EL (cell line): ENCODE results near the gene RIMS1.

Experiments used
- DNase-seq: peaks from one replicate; pipeline ENCODE4 v3.0.0-alpha.2; 2016

The RIMS1 gene, protein sequence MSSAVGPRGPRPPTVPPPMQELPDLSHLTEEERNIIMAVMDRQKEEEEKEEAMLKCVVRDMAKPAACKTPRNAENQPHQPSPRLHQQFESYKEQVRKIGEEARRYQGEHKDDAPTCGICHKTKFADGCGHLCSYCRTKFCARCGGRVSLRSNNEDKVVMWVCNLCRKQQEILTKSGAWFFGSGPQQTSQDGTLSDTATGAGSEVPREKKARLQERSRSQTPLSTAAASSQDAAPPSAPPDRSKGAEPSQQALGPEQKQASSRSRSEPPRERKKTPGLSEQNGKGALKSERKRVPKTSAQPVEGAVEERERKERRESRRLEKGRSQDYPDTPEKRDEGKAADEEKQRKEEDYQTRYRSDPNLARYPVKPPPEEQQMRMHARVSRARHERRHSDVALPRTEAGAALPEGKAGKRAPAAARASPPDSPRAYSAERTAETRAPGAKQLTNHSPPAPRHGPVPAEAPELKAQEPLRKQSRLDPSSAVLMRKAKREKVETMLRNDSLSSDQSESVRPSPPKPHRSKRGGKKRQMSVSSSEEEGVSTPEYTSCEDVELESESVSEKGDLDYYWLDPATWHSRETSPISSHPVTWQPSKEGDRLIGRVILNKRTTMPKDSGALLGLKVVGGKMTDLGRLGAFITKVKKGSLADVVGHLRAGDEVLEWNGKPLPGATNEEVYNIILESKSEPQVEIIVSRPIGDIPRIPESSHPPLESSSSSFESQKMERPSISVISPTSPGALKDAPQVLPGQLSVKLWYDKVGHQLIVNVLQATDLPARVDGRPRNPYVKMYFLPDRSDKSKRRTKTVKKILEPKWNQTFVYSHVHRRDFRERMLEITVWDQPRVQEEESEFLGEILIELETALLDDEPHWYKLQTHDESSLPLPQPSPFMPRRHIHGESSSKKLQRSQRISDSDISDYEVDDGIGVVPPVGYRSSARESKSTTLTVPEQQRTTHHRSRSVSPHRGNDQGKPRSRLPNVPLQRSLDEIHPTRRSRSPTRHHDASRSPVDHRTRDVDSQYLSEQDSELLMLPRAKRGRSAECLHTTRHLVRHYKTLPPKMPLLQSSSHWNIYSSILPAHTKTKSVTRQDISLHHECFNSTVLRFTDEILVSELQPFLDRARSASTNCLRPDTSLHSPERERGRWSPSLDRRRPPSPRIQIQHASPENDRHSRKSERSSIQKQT (N-terminal part only)

DNA sequence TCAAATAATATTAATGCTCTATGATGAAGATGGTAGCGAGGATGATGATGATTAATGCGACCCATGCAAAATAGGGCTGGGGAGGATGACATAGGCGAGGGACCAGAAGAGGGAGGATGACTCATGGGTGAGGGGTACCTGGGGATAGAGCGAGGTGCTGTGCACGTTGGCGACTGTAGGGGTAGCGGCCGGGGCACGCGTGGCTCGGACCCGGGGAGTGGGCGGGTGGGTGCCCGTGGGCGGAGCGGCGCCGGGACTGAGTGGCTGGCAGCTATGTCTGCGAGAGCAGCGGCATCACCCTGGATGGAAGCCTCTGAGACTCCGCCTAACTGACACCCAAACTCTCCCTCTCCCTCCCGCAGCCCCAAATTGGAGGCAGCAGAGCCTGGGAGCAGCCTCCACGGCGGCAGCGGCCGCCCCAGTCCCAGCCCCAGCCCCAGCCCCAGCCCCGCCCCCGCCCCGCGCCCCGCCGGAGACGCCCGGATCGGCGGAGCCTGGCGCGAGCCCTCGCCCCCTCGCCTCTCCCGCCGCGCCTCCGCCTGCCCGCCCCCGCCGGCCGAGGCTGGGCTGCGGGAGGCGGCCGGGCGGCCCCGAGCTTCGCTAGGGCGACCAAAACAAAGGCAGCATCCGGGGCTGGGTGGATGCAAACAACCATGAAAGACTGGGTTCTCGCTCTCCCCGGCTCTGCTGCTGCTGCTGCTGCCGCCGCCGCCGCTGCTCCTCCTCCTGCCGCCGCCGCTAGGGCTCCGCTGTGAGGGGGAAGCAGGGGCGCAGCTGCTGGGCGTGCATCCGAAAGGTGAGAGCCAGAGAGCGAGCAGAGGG lies at the start of gene RIMS1:
Gene RIMS1, plus strand, starts transcription at position 367 of the 822 bp plus-strand sequence. CDS start 474 bp downstream, outside the sequence.
- DNase-seq = peak; percentile 26

DNA sequence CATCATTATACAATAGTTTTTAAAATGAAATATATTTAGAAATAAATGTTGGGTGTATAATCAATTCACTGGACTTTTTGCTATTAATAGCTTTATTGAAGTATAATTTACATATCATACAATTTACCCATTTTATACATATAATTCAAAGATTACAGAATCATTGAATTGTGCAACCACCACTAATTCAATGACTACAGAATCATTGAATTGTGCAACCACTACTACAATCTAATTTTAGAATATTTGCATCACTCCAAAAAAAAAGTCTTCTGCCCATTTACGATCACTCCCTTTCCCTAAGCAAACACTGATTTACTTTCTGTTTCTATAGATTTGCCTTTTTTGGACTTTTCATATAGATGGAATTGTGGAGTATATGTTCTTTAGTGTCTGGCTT lies 35.1 kb upstream of the RIMS1 start:
- DNase-seq = no peak

DNA sequence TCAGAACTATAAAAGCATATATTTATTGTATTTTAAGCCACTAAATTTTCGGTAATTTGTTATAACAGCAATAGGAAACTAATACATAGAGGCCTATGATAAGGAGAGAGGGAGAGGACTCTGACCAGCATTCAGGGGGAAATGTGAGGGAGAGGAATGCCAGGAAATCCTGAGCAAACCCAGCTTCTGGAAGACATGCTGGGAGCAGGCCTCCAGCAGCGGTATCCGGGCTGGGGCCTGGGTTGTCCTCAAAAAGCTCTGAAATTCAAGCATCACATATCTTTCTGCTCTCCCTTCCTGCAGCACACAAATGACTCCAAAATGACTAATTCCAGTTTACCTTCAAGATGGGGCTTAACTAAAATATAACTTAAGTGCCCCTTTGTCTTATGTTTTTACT lies 33.4 kb upstream of the RIMS1 start:
- DNase-seq = no peak

DNA sequence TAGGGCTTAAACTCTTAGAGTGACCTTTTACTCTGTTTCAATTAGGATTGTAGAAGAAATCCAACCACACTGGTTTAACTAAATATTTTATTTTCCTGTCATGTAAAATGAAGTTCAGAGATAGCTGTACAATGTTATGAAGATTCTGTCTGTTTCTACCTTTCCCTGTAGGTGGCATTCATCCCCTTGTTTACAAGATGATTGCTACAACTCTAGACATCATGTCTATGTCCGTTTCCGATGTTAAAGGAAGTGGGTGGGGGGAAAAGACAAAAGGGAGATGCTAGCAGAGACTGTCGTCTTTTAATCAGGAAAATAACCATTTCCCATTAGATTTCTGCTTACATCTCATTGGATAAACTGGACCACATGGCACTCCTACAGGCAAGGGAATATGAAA lies 30.9 kb upstream of the RIMS1 start:
- no peak for DNase-seq

DNA sequence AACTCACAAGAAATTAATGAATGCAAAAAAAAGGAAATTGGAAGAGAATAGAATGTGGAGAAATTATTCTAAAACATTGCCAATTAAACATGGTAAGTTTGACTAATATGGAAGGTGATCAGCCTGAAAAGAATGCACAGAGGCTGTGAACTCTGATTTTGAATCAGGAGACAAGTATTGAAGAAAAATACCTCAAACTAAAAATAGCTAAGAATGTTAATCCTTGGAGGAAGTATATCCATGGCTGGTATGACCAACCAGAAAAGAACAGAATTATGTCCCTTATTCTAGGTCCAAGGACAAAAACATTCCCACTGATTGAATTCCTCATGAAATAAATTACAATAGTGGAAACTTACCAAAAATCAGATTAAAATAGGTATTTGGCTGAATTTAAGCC lies 7.3 kb upstream of the RIMS1 start:
- peak; percentile 19 for DNase-seq

DNA sequence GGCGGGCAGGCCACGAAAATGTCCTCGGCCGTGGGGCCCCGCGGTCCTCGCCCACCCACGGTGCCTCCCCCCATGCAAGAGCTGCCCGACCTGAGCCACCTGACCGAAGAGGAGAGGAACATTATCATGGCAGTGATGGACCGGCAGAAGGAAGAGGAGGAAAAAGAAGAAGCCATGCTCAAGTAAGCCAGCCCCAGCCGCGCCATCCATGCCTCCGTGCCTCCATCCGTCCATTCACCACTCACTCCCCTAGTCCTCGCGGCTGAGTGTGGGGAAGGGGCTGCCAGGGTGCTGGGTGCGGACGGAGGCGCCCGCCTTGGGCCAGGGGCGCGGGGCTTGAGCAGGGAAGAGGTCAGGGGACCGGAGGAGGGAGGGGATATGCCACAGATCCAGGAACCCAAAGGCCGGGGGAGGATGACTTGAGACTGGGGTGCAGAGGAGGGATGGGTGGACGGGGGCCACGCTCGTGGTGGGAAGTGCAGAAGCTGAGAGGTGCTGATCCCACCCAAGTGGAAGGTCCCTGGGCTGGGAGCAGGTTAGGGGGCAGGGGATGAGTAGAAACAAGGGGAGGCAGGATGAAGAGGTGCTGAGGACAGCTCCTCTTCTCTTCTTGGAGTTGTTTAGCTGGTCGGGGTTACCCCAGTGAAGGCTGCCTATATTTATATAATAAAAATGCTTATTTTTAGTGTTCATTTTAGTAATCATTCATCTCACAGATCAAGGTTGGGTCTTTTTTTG lies 825 bp downstream of the RIMS1 start:
- DNase-seq = no peak

DNA sequence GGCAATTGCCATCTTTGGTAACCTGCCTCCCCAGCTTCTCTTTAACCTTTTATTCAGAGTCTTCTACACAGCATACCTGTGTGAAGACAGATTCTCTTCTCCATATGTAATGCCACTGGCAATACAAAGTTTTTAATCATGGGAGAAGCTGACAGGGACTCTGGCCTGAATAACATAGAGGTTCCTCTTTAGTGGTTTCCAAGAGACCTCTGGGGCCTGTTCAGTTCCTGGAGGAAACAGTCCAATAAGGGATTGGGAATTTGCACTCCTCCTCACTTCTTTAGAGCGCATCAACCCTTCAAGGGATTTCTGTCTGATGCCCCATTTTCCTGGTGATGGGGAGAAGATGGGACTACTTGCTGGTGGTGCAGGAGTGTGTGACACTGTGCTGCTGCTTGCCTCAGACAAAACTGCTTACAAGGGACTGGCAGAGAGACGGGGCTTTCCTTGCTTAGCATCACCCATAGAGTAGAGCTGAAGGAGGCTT lies 1.4 kb downstream of the RIMS1 start:
- DNase-seq = no peak

DNA sequence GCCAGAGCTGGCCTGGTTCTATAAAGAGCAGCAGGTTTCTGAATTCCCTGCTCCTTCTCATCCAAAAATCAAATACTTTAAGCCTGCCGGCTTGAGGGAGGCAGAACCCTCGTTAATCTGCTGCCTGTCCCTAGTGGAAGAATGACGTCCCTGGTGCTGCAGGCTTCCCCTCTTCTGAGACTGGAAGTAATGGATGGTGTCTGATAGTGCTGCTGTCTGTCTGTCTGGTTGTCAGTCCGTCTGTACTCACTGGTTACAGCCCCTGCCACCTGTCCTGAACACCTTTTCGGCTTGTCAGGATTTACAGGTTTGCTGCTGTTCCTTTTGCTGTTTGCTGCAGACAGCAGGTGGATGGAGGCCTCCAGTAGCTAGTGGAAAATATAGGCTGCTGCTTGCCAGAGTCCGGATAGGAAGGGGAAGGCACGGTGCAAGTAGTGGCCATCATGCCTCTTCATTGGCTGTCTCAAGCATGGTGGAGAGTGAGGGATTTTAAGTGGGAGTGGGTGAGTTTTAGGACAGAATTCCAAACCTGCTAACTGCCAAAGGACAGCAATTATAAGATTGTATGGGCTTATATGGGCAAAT lies 2.5 kb downstream of the RIMS1 start:
- DNase-seq = no peak

DNA sequence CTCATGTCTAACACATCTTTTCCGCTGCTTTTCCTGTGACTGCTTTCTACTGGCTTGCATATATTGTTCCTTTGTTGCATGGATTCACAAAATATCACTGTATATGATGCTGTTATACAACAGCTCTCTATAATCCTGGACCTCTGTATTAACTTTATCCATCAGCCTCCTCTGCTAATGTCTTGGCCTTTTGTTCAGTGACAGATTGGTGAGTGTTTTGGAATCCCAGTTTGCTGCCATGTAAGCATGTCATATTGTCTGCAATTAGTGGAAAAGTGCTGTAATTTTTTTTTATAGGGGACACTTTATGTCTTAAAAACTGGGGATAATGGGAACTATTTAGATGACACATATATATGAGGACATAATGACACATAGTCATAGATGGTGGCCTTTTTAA lies 3.0 kb downstream of the RIMS1 start:
- DNase-seq = no peak

DNA sequence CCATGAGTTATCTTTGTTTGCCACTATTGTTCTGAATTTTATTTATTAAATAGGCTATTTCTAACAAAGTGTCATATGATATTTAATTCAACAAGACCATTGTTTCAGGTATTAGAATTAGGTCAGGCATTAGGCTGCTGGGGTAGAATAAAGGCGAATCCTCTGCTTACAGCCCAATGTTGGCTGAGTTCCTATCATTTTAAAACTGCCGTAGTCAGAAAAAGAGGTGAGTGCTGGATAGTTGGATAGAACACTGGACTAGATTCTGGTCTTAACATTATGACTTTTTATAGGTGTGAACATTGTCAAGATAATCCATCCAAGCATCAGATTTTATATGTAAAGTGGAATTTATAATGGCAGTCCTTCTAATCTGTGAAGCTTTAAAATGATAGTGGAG lies 6.3 kb downstream of the RIMS1 start:
- no peak for DNase-seq

DNA sequence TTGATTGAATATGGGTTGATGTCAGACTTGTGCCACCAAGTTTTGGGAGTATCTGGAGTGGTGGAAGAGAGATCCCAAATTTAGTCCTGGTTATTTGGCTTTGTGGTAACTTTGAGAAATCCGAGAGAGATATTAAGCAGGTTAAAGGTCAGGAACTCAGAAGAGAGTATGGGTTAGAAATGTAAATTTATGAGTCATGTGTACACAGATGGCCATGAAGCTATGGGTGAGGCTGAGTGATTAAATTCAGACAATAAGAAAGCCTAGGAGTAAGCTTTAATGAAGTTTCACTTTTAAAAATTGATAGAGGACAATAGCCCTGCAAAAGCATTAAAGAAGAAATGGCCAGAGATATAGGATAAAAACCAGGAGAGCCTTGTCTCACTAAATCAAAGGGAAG lies 14.3 kb downstream of the RIMS1 start:
- DNase-seq = no peak

DNA sequence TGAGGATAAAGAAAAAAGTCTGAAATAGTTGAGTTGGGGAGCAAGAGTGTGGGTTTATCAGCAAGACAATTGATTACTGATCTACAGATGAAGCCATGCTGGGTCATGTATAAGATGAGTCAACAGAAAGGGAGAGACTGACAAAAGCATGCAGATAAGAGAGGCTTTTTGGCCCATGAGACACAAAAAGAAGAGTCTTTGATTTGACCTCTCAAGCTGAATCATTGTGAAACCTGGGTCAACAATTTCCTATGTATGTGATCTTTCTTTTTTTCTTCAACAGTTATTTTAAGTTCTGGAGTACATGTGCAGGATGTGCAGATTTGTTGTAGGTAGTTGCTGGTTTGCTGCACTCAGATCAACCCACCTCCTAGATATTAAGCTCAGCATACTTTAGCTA lies 15.9 kb downstream of the RIMS1 start:
- no peak for DNase-seq

DNA sequence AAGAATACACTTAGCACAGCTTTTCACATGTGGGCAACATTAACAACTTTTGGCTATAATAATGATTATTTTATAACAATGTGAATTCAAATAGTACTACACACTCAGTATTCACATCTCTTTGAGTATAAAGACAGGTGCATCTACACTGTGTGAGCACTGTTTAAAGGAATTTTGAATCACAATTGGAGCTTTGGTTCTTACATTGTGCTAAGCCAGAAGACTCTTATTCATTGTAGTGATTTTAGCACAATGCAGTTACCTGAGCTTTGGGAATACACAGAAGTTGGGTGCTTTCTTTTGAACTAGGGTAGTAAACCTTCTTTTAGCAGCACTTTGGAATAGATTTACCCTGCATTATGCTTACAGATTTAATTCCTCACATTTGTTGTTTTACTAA lies 20.5 kb downstream of the RIMS1 start:
- no peak for DNase-seq

DNA sequence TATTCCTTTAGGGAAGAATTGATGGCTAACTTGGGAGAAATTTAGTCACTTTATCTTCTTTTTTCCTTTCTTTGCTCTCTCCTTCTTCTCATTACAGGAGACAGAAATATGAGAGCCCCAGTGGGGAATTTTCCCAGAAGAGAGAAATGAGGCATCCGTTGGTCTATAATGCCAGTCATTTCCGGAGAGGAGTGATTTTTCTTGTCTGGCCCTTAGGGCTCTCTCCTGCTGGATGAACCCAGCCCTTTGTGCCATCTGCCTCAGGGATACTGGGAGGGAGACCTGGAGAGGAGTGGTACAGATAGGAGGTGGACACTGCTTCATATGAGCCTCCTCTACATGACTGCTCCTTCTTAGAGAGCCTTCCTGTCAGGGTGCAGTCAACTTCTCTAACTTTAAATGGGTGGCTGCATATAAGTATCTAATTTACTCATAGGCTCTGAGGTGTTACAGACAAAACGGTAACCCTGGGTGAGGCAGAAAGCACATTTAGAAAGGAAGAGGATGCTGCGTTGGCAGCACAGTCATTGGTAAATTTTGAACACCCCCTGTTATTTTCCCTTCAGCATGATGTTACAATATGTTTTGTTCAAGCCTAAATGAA lies 21.9 kb downstream of the RIMS1 start:
- no peak for DNase-seq

DNA sequence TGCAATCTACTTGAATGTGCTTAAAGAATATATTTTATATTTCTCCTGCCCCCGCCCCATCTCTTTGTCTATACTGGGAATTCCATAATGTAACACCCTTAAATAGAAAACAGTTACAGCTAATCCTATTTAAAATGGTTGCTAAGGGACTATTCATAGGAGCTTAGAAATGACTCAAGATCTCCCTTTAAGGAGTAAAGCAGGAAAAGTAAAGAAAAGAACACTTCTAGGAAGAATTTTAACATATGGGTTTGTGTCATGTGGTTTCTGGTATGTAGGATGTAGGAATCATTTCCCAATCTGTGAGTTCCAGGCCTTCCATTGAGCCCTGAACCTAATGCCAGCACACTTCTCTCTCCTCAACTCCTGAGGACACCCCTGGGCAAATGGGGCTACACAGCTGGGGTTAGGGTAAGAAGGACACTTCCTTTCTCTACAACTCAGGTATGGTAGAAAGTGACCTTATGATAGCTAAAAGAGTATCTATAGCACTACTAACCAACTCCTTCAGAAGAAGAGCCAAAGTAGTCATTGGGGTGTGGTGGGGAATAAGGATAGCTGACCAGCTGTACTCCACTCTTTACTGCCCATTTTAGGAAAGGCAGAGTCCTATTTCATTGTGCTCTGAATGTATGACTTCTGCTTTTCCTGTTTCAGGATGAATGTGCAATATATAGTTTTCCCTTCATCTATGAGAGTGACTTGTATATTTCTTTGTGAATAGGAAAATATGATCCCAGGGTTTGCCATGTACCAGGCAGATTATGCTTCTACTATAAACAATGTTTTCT lies 27.3 kb downstream of the RIMS1 start:
- DNase-seq = no peak

DNA sequence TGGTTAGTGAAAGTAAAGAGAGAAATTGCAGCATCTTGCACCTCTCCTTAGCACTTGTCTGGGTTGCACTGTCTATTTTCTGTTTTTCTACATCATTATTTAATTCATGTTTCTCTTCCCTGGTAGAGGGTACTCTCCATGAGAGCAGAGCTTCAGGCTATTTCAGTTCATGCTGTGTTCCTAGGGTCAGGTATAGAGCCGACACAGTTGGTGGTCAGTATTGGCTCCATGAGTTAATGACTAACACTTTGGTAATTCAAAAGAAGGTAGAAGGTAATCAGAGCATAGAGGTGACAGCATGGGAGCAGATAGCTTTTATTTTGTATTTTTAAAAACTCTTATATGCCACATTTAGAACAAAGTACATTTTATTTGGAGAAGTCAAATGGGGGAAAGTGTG lies 42.7 kb downstream of the RIMS1 start:
- DNase-seq = no peak

DNA sequence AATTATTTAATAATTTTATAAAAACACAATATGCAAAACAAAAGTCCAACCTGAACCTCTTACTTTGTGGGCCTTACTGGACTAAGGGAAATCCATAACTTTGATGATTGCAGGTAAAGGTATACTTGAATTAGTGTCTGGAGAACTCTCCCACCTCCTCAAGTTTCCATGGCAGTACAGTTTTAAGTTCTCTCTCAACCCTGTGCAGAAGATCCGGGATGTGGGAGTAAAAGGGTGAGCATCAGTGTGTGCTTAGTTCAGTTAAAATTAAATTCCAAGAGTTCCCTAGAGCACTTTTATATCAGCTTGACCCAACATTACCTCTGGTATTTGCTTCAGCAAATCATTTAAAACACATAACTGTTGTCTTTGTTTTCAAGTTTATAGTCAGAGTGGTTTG lies 47.5 kb downstream of the RIMS1 start:
- DNase-seq = no peak

DNA sequence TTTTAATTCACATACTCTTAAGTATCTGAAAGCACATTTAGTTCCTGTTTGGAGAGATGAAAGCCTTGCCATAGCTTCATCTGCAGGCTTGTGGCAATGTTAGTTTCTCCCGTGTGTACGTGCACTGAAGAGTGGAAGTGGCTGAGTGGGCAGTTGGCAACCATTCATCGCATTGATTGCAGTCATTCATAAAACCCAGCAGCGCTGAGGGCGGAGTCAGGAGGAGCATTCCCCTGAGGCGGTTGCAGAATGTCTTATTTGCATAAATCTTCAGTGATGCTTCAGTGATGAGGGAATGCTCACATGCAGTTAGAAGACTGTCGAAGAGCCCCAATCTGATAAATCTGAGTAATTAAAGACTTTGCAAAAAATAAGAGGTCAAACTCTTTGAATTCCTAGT lies 79.1 kb downstream of the RIMS1 start:
- no peak for DNase-seq

DNA sequence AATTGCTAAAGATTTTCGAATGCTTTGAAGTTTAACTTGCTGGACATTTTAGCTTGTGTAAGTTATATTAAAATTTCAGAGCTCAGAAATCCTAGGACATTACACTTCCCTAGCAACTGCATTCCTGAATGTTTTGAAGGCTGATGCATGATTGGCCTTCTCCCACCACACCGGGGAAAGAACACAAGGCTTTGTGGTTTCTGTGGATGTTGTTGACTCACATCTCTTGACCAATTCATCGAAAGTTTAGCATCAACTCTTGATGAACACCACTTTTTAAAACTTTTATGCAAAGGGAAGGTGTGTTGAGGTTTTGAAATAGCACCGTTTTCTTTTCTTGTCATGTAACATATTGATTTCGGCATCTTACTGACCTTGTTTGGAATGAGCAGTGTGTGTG lies 81.1 kb downstream of the RIMS1 start:
- DNase-seq = peak; percentile 32

DNA sequence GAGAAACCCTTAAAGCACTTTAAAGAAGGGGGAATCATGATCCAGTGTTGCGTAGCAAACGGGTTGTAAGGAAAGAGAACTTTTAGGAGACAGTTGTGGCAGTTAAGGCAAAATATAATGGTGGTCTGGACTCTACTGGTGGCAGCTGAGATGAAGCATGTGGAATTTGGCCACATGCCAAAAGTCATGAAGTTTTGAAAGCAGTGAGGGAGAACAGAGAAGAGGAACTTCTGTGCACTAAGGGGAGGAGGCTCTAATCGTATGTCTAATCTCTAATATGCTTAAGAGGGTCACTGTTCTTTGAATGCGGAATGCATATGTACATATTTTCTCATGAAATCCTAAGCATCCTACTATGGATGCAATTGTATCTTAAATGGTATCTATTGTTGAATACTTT lies 91.5 kb downstream of the RIMS1 start:
- peak; percentile 1 for DNase-seq
